Fibroblast of lung (primary cell): ENCODE data around the gene XYLT1. TPM values are rescaled to one million over a fixed set of nuclear protein-coding genes. Genes with fewer than 3 reads are reported as not detected.

Experiments
- DNase-seq, 2 donors: peaks; one replicate each; pipeline versions ENCODE4 v3.0.0 to v3.0.0-alpha.2; 2010; ENCODE audit warnings: low read depth in 2 of 2
- H2AFZ ChIP-seq: 2 replicates; pipeline ENCODE4 v1.5.1; 2012; ENCODE audit warnings: low read length, control low read depth, inconsistent platforms
- H3K27ac ChIP-seq: 2 replicates; pipeline ENCODE4 v1.5.1; 2011; ENCODE audit warnings: low read length, control low read depth; ENCODE audit not compliant: insufficient read depth
- H3K27me3 ChIP-seq: 2 replicates; pipeline ENCODE4 v1.5.1; 2011; ENCODE audit warnings: mild to moderate bottlenecking, low read length; ENCODE audit not compliant: control insufficient read depth, insufficient read depth
- H3K36me3 ChIP-seq: 2 replicates; pipeline ENCODE4 v1.5.1; 2011; ENCODE audit warnings: low read length; ENCODE audit not compliant: control insufficient read depth, insufficient read depth
- H3K4me1 ChIP-seq: 2 replicates; pipeline ENCODE4 v1.5.1; 2011; ENCODE audit warnings: low read length; ENCODE audit not compliant: control insufficient read depth, insufficient read depth; ENCODE audit errors: extremely low read depth
- H3K4me2 ChIP-seq: 2 replicates; pipeline ENCODE4 v1.5.1; 2011; ENCODE audit warnings: low read length, control low read depth; ENCODE audit not compliant: insufficient read depth; ENCODE audit errors: extremely low read depth
- H3K4me3 ChIP-seq, 4 experiments: fragments of 200-600 bp in 1 of 4; sonication (generic) in 1 of 4; replicated peaks in 1 of 4; 2 replicates each; pipeline ENCODE4 v1.5.1; 2011 to 2016; ENCODE audit warnings: low read length in 4 of 4, low read depth in 3 of 4, mild to moderate bottlenecking in 3 of 4, control low read depth in 2 of 4, inconsistent platforms in 1 of 4, mixed read lengths in 1 of 4; ENCODE audit not compliant: insufficient read depth in 1 of 4; ENCODE audit errors: control extremely low read depth in 1 of 4
- H3K79me2 ChIP-seq: 2 replicates; pipeline ENCODE4 v1.5.1; 2012; ENCODE audit warnings: mild to moderate bottlenecking, low read length, inconsistent platforms; ENCODE audit not compliant: control insufficient read depth, insufficient read depth
- H3K9ac ChIP-seq: 2 replicates; pipeline ENCODE4 v1.5.1; 2011; ENCODE audit warnings: mild to moderate bottlenecking, low read length, control low read depth; ENCODE audit not compliant: insufficient read depth
- H3K9me3 ChIP-seq: 2 replicates; pipeline ENCODE4 v1.5.1; 2012; ENCODE audit warnings: low read depth, low read length; ENCODE audit not compliant: control insufficient read depth, insufficient read depth
- H4K20me1 ChIP-seq: 2 replicates; pipeline ENCODE4 v1.5.1; 2011; ENCODE audit warnings: low read length; ENCODE audit not compliant: control insufficient read depth, insufficient read depth; ENCODE audit errors: extremely low read depth
- EZH2 ChIP-seq: IDR thresholded peaks from 2 replicates; pipeline ENCODE4 v1.5.1; 2012; ENCODE audit warnings: low read length, control low read depth, mild to moderate bottlenecking; ENCODE audit errors: missing control alignments
- polyA plus RNA-seq, 2 donors: library from polyadenylated mRNA; depleted of rRNA in 1 of 2; stranded (reverse) in 1 of 2; unstranded in 1 of 2; fragments of >200 nt; gene quantifications; 2 replicates each; pipeline ENCODE4 v1.2.1, GENCODE V29; 2011 to 2012; ENCODE audit warnings: missing spikeins in 1 of 2
- total RNA-seq: library from RNA; depleted of rRNA; stranded (reverse); fragments of >200 nt; gene quantifications from 2 replicates; pipeline ENCODE4 v1.2.1, GENCODE V29; 2014
- TF ChIP-seq, protein P1 (sequence below), 2 donors: IDR thresholded peaks in 1 of 2; conservative IDR thresholded peaks in 1 of 2; 1 replicate in 1 of 2; 2 replicates in 1 of 2; pipeline ENCODE4 v1.5.1; 2011 to 2012; ENCODE audit warnings: low read length in 2 of 2, control low read depth in 1 of 2, inconsistent platforms in 1 of 2, low read depth in 1 of 2, mild to moderate bottlenecking in 1 of 2

XYLT1 gene
- total and polyA plus RNA-seq, 2 donors (not counting 1 experiment from before 2014, with no cell fraction given): 9.3 to 21.8 TPM

DNA sequence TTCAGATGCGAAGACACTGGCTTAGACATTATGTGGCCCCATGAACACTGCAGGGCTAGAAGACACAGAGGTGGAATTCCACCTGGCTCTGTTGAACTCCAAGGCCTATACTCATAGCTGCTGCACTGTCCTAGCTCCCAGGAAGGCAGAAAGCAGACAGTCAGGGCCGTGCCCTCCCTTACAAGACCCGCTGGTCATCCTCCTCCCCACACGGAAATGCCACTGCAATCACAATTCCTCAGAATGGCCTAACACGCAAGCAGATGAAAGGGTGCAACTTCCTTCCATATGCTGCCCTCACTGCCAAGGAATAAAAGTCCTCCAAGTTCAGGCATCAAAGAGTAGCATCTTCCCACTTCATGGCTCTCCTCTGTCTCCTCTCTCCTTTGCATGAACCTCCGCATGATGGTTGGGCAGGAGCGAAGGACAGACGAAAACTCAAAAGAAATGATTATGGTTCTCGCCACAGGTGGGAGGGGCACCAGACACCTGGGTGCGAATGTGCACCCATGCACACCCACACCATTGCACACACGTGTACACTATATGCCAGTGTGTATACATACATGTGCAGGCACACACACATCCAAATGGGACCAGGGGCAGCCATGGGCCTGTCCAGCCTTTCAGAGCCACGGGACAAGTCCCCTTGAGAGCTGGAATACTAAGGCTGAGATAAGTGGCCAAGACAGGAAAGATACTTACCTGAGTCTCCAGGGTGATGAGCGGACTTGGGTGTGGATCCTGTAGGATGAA is 113.3 kb downstream of the XYLT1 start:
- Histone ChIP-seq H3K79me2 (no peaks in the 10 kb centered on the region), H3K36me3 (peaks cover 1% of the 10 kb centered on the region), H3K4me1 (no peaks in the 10 kb centered on the region), H2AFZ (no peak overlapping the region), H3K27me3 (no peaks in the 10 kb centered on the region), H4K20me1 (no peaks in the 10 kb centered on the region), H3K9ac (no peak overlapping the region), H3K4me2 (no peak overlapping the region), H3K27ac (no peak overlapping the region), H3K9me3 (no peaks in the 10 kb centered on the region), H3K4me3 (no peak overlapping the region)
- TF ChIP-seq, protein P1, sequence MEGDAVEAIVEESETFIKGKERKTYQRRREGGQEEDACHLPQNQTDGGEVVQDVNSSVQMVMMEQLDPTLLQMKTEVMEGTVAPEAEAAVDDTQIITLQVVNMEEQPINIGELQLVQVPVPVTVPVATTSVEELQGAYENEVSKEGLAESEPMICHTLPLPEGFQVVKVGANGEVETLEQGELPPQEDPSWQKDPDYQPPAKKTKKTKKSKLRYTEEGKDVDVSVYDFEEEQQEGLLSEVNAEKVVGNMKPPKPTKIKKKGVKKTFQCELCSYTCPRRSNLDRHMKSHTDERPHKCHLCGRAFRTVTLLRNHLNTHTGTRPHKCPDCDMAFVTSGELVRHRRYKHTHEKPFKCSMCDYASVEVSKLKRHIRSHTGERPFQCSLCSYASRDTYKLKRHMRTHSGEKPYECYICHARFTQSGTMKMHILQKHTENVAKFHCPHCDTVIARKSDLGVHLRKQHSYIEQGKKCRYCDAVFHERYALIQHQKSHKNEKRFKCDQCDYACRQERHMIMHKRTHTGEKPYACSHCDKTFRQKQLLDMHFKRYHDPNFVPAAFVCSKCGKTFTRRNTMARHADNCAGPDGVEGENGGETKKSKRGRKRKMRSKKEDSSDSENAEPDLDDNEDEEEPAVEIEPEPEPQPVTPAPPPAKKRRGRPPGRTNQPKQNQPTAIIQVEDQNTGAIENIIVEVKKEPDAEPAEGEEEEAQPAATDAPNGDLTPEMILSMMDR (conservative IDR thresholded peaks at IDR 0.05 in 1 of 2, IDR thresholded peaks at IDR 0.05 in 1 of 2; ENCODE audit: low read depth in 1 of 2, low read length in 2 of 2): no peak
- no peak for TF ChIP-seq EZH2
- DNase-seq: no peak

DNA sequence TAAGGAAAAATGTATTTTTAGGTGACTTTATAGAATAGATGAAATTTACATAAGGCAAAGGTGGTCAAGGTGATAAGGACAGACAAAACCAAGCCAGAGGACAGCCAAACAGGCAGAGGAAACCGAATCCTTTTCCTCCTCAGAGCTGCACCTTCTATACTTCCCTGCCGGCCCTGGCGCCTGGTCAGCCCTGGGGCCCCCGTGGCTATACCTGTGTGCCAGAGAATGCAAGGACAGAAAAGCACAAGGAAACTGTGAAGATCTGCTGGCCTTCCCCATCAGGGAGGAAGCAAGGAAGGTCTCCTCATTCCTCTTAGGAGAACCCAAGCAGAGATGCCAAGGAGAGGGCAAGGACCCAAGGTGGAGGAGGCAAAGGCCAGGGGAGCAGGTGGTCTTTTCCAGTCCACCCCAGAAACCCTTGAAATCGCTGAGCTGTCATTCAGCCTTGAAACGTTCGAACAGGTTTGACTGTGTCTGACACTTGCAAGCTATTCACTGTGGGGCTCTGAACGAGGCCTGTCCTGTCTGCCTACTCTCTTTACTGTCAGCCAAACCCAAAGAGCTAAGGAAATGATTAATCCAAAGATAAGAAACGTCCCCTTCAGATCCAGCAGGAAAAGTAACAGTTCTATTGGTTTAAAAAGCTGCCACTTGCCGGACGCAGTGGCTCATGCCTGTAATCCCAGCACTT is 114.4 kb downstream of the XYLT1 start:
- H3K27me3 ChIP-seq: no peaks in the 10 kb centered on the region
- no peak overlapping the region for H3K9ac ChIP-seq
- H3K9me3 ChIP-seq: no peaks in the 10 kb centered on the region
- no peaks in the 10 kb centered on the region for H3K4me1 ChIP-seq
- H4K20me1 ChIP-seq: no peaks in the 10 kb centered on the region
- TF ChIP-seq, protein P1 (conservative IDR thresholded peaks at IDR 0.05 in 1 of 2, IDR thresholded peaks at IDR 0.05 in 1 of 2; ENCODE audit: low read depth in 1 of 2, low read length in 2 of 2): no peak
- no peak for TF ChIP-seq EZH2
- no peak for DNase-seq
- H3K4me3 ChIP-seq: no peak overlapping the region
- no peak overlapping the region for H2AFZ ChIP-seq
- no peak overlapping the region for H3K4me2 ChIP-seq
- no peak overlapping the region for H3K27ac ChIP-seq
- H3K36me3 ChIP-seq: peaks cover 1% of the 10 kb centered on the region
- no peaks in the 10 kb centered on the region for H3K79me2 ChIP-seq

DNA sequence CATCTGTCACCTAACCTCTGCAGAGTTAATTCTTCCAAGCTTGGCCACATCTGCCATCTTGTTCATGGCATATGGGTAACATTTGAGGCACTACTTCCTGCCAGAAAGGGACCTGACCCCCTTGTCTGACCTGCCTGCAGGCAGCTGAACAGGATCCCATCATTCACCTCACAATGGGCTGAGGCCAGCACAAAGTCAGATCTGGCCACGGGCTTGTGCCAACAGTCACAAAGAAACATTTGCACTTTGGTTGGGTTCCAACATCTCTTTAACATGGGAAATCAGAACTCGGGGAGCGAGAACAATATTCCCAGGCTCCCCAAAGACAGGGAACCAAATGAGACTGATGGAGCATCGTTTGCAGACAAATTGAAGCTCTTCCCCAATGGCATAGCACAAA is 116.1 kb downstream of the XYLT1 start:
- Histone ChIP-seq H3K27ac (no peak overlapping the region), H2AFZ (no peak overlapping the region), H3K4me1 (no peaks in the 10 kb centered on the region), H3K4me3 (no peak overlapping the region), H3K36me3 (peaks cover 1% of the 10 kb centered on the region), H3K4me2 (no peak overlapping the region), H3K79me2 (no peaks in the 10 kb centered on the region), H4K20me1 (no peaks in the 10 kb centered on the region), H3K9ac (no peak overlapping the region), H3K9me3 (no peaks in the 10 kb centered on the region), H3K27me3 (no peaks in the 10 kb centered on the region)
- TF ChIP-seq, protein P1 (conservative IDR thresholded peaks at IDR 0.05 in 1 of 2, IDR thresholded peaks at IDR 0.05 in 1 of 2; ENCODE audit: low read depth in 1 of 2, low read length in 2 of 2): no peak
- no peak for TF ChIP-seq EZH2
- DNase-seq: no peak
